Measurements from ENCODE around the gene CAPN11. TPM values are rescaled to one million over a fixed set of nuclear protein-coding genes. Genes with fewer than 3 reads are reported as not detected.

CAPN11 gene
- total RNA-seq, 1 experiment from 2014 or later, result 0.28 TPM

- Histone ChIP-seq H3K18ac (ENCODE audit: insufficient read length, low read depth, low read length) (no peak overlapping the region), H4K20me1 (ENCODE audit: control insufficient read depth, insufficient read depth, insufficient read length) (no peaks in the 10 kb centered on the region), H2BK15ac (ENCODE audit: low read depth, low read length) (no peak overlapping the region), H3K56ac (ENCODE audit: insufficient read length, low read depth, low read length) (no peak overlapping the region), H3K79me2 (ENCODE audit: insufficient read depth, low read length) (peaks cover 59% of the 10 kb centered on the region), H3K14ac (ENCODE audit: insufficient read depth, low read length) (no peak overlapping the region), H3K27me3 (ENCODE audit: insufficient read depth, low read length) (no peaks in the 10 kb centered on the region), H3K9me3 (ENCODE audit: control insufficient read depth, low read depth, low read length) (no peaks in the 10 kb centered on the region), H3K23me2 (ENCODE audit: insufficient read length, low read depth, low read length, poor library complexity, severe bottlenecking) (no peaks in the 10 kb centered on the region), H2BK12ac (ENCODE audit: insufficient read length, low read depth, low read length) (no peak overlapping the region), H2BK20ac (ENCODE audit: low read depth, low read length, poor library complexity, severe bottlenecking) (no peak overlapping the region), H4K91ac (ENCODE audit: insufficient read length, low read depth, low read length) (no peak overlapping the region), H3K27ac (ENCODE audit: insufficient read length, low read depth, low read length) (no peak overlapping the region), H2AK5ac (ENCODE audit: insufficient read length, low read length) (no peak overlapping the region), H3T11ph (ENCODE audit: low read length) (no peak overlapping the region), H3K4ac (ENCODE audit: low read depth, low read length) (no peak overlapping the region), H3K4me1 (ENCODE audit: insufficient read depth, low read length) (peaks cover 2% of the 10 kb centered on the region; the same call in 1 of the 2 replicates), H4K5ac (ENCODE audit: insufficient read length, low read depth, low read length) (no peak overlapping the region), H2BK120ac (ENCODE audit: low read depth, low read length, poor library complexity, severe bottlenecking) (no peak overlapping the region), H2AFZ (ENCODE audit: low read length) (no peak overlapping the region), H3K9ac (ENCODE audit: extremely low read depth, insufficient read length, low read length) (no peak overlapping the region), H3K23ac (ENCODE audit: insufficient read length, low read depth, low read length) (no peak overlapping the region), H4K8ac (replicated peaks; ENCODE audit: insufficient read length, low read depth, low read length) (no peak overlapping the region), H3K79me1 (ENCODE audit: insufficient read depth, low read depth, low read length, poor library complexity, severe bottlenecking) (peaks cover 19% of the 10 kb centered on the region), H2BK5ac (ENCODE audit: insufficient read length, low read length) (no peak overlapping the region), H3K4me2 (ENCODE audit: insufficient read depth, insufficient read length, low read length) (no peak overlapping the region)
- WGBS (ENCODE audit: extremely low coverage, insufficient read length, low lambda C conversion rate), result no CpG with 5 or more reads among the region's 5 CpGs
- Mint-ChIP-seq H3K4me1 (peaks cover 51 to 59% of the 10 kb centered on the region in 2 experiments), H3K9me3 (no peaks in the 10 kb centered on the region), H3K27me3 (ENCODE audit: low read depth) (no peaks in the 10 kb centered on the region), H3K4me3 (no peak overlapping the region), H3K36me3 (ENCODE audit: insufficient read depth in 1 of 3, low read depth in 3 of 3) (peaks cover 0 to 21% (median 20%) of the 10 kb centered on the region in 3 experiments; a peak in 5 of 7 replicates), H3K27ac (peak overlapping the region in 2 of 3 experiments; percentile 2 to 27; a peak in 5 of 7 replicates)
- TF ChIP-seq CTCF (conservative IDR thresholded peaks at IDR 0.05), result no peak
- DNase-seq, result no peak
These were observed 38.8 kb upstream of the CAPN11 start for GRCh38 chr6:44119704-44120262.

Data from H9 (cell line).